Natural killer cell treated with Interleukin-12 subunit alpha and Interleukin-12 subunit beta and Interleukin-15 and Interleukin-18, amount 100 ng/mL, for 72 hours (primary cell): ENCODE measurements around the gene ANKRD65. TPM values are rescaled to one million over a fixed set of nuclear protein-coding genes. Genes with fewer than 3 reads are reported as not detected.
"Not testable (repeated sequence)": the region's sequence is repeated elsewhere in the genome, so short reads cannot be mapped to it uniquely, and the experiment has no call there.

Source experiments
- ATAC-seq, 2 donors: fragments of 150-1000 bp; cut with Tn5 transposase in 1 of 2; sonication (Bioruptor Pico), chemical (Tn5 transposase) in 1 of 2; 2 replicates each; pipeline ENCODE4 v1.10.0; 2021
- DNase-seq: peaks from one replicate; pipeline ENCODE4 v3.0.0; 2022; ENCODE audit warnings: low spot score
- H3K27ac Mint-ChIP-seq, 2 donors: 1 replicate in 1 of 2; 2 replicates in 1 of 2; pipeline ENCODE4 v1.8.0; 2022; ENCODE audit warnings: mixed read lengths in 2 of 2, mild to moderate bottlenecking in 1 of 2, moderate library complexity in 1 of 2
- H3K27me3 Mint-ChIP-seq, 2 donors: 1 replicate in 1 of 2; 2 replicates in 1 of 2; pipeline ENCODE4 v1.8.0; 2022; ENCODE audit warnings: mixed read lengths in 2 of 2
- H3K36me3 Mint-ChIP-seq: one replicate; pipeline ENCODE4 v1.8.0; 2022; ENCODE audit warnings: mixed read lengths
- H3K4me1 Mint-ChIP-seq, 2 donors: 1 replicate in 1 of 2; 2 replicates in 1 of 2; pipeline ENCODE4 v1.8.0; 2022; ENCODE audit warnings: low read depth in 2 of 2, mixed read lengths in 2 of 2, mild to moderate bottlenecking in 1 of 2
- H3K4me3 Mint-ChIP-seq: one replicate; pipeline ENCODE4 v1.8.0; 2022; ENCODE audit warnings: mixed read lengths
- H3K9me3 Mint-ChIP-seq: 2 replicates; pipeline ENCODE4 v1.8.0; 2022; ENCODE audit warnings: mixed read lengths
- total RNA-seq, 2 donors: library from RNA; stranded (reverse); gene quantifications; one replicate each; pipeline ENCODE4 v1.2.3, GENCODE V29; 2022

Gene ANKRD65
- total RNA-seq, 2 donors from 2014 or later = not detected

- Mint-ChIP-seq H3K27me3 (peaks cover 0 to 15% of the 10 kb centered on the region in 2 donors), H3K36me3 (no peaks in the 10 kb centered on the region), H3K9me3 (no peaks in the 10 kb centered on the region), H3K4me1 (peaks cover 0 to 4% of the 10 kb centered on the region in 2 donors), H3K4me3 (no peak overlapping the region), H3K27ac (no peak overlapping the region)
- ATAC-seq (no peak), DNase-seq (peak; percentile 47)
Observed at GRCh38 chr1:1430114-1430982, 9.3 kb upstream of the ANKRD65 start.

- no peaks in the 10 kb centered on the region for H3K9me3 Mint-ChIP-seq
- ATAC-seq (no peak), DNase-seq (peak; percentile 47)
- H3K4me1 Mint-ChIP-seq = peaks cover 0 to 4% of the 10 kb centered on the region in 2 donors
- no peaks in the 10 kb centered on the region for H3K36me3 Mint-ChIP-seq
- H3K27me3 Mint-ChIP-seq = peaks cover 0 to 12% of the 10 kb centered on the region in 2 donors
- no peak overlapping the region for H3K27ac Mint-ChIP-seq
- no peak overlapping the region for H3K4me3 Mint-ChIP-seq
Observed at GRCh38 chr1:1429671-1430073, 8.6 kb upstream of the ANKRD65 start.

- H3K4me1 Mint-ChIP-seq, H3K4me3 Mint-ChIP-seq, H3K9me3 Mint-ChIP-seq: not testable (repeated sequence)
Observed at GRCh38 chr1:1428967-1429366, 7.9 kb upstream of the ANKRD65 start.

GRCh38 chr1:1428174-1428573, 7.1 kb upstream of the ANKRD65 start:
- Mint-ChIP-seq H3K36me3 (no peaks in the 10 kb centered on the region), H3K4me3 (peak overlapping the region; percentile 5), H3K27me3 (peaks cover 0 to 13% of the 10 kb centered on the region in 2 donors), H3K4me1 (peaks cover 0 to 5% of the 10 kb centered on the region in 2 donors), H3K9me3 (no peaks in the 10 kb centered on the region), H3K27ac (peak overlapping the region in 1 of 2 donors; percentile 79)
- DNase-seq (peak; percentile 15), ATAC-seq (no peak)

More at GRCh38 chr1:1428967-1429366, 7.9 kb upstream of the ANKRD65 start:
- peak overlapping the region in 1 of 2 donors; percentile 79 for H3K27ac Mint-ChIP-seq
- H3K36me3 Mint-ChIP-seq, ATAC-seq: not testable (repeated sequence)
- DNase-seq = peak; percentile 8
- H3K27me3 Mint-ChIP-seq = peaks cover 0 to 12% of the 10 kb centered on the region in 2 donors

GRCh38 chr1:1427820-1428148, 6.7 kb upstream of the ANKRD65 start:
- Mint-ChIP-seq H3K9me3 (no peaks in the 10 kb centered on the region), H3K4me1 (peaks cover 0 to 6% of the 10 kb centered on the region in 2 donors), H3K4me3 (no peak overlapping the region), H3K36me3 (no peaks in the 10 kb centered on the region), H3K27ac (no peak overlapping the region), H3K27me3 (peaks cover 0 to 14% of the 10 kb centered on the region in 2 donors)
- ATAC-seq (no peak), DNase-seq (peak; percentile 37)

GRCh38 chr1:1427106-1427819, 6.2 kb upstream of the ANKRD65 start:
- Mint-ChIP-seq H3K27me3 (peaks cover 0 to 14% of the 10 kb centered on the region in 2 donors), H3K9me3 (no peaks in the 10 kb centered on the region), H3K4me3 (no peak overlapping the region), H3K27ac (no peak overlapping the region), H3K36me3 (no peaks in the 10 kb centered on the region), H3K4me1 (peaks cover 0 to 6% of the 10 kb centered on the region in 2 donors)
- ATAC-seq (peak; percentile 55 to 61), DNase-seq (peak; percentile 59)

GRCh38 chr1:1426496-1427105, 5.5 kb upstream of the ANKRD65 start:
- no peak overlapping the region for H3K27ac Mint-ChIP-seq
- H3K9me3 Mint-ChIP-seq = no peaks in the 10 kb centered on the region
- no peak for ATAC-seq
- peaks cover 0 to 6% of the 10 kb centered on the region in 2 donors for H3K4me1 Mint-ChIP-seq
- no peaks in the 10 kb centered on the region for H3K36me3 Mint-ChIP-seq
- DNase-seq = no peak
- H3K4me3 Mint-ChIP-seq = no peak overlapping the region
- H3K27me3 Mint-ChIP-seq = peaks cover 0 to 14% of the 10 kb centered on the region in 2 donors

- ATAC-seq (no peak), DNase-seq (peak; percentile 53)
- H3K4me1 Mint-ChIP-seq = peaks cover 0 to 6% of the 10 kb centered on the region in 2 donors
- H3K36me3 Mint-ChIP-seq = no peaks in the 10 kb centered on the region
- peaks cover 0 to 14% of the 10 kb centered on the region in 2 donors for H3K27me3 Mint-ChIP-seq
- no peak overlapping the region for H3K27ac Mint-ChIP-seq
- no peak overlapping the region for H3K4me3 Mint-ChIP-seq
- H3K9me3 Mint-ChIP-seq = no peaks in the 10 kb centered on the region
Observed at GRCh38 chr1:1425753-1426495, 4.8 kb upstream of the ANKRD65 start.

GRCh38 chr1:1425426-1425752, 4.3 kb upstream of the ANKRD65 start:
- Mint-ChIP-seq H3K36me3 (no peaks in the 10 kb centered on the region), H3K27me3 (peaks cover 0 to 14% of the 10 kb centered on the region in 2 donors), H3K9me3 (no peaks in the 10 kb centered on the region), H3K4me3 (no peak overlapping the region), H3K27ac (no peak overlapping the region), H3K4me1 (peaks cover 0 to 6% of the 10 kb centered on the region in 2 donors)
- DNase-seq (peak; percentile 47), ATAC-seq (no peak)

GRCh38 chr1:1424707-1425106, 3.6 kb upstream of the ANKRD65 start:
- ATAC-seq = no peak

GRCh38 chr1:1423245-1423597, 2.1 kb upstream of the ANKRD65 start:
- Mint-ChIP-seq H3K9me3 (no peaks in the 10 kb centered on the region), H3K4me3 (no peak overlapping the region), H3K36me3 (no peaks in the 10 kb centered on the region), H3K27me3 (peaks cover 0 to 6% of the 10 kb centered on the region in 2 donors), H3K27ac (no peak overlapping the region), H3K4me1 (peaks cover 0 to 2% of the 10 kb centered on the region in 2 donors)
- ATAC-seq (no peak), DNase-seq (no peak)

More at GRCh38 chr1:1424707-1425106, 3.6 kb upstream of the ANKRD65 start:
- H3K36me3 Mint-ChIP-seq = no peaks in the 10 kb centered on the region
- H3K4me3 Mint-ChIP-seq = no peak overlapping the region
- H3K27me3 Mint-ChIP-seq = peaks cover 0 to 10% of the 10 kb centered on the region in 2 donors
- H3K27ac Mint-ChIP-seq = no peak overlapping the region
- H3K4me1 Mint-ChIP-seq = peaks cover 0 to 6% of the 10 kb centered on the region in 2 donors
- no peaks in the 10 kb centered on the region for H3K9me3 Mint-ChIP-seq
- no peak for DNase-seq

- no peaks in the 10 kb centered on the region for H3K36me3 Mint-ChIP-seq
- H3K4me1 Mint-ChIP-seq = peaks cover 3 to 5% of the 10 kb centered on the region in 2 donors
- no peaks in the 10 kb centered on the region for H3K9me3 Mint-ChIP-seq
- H3K4me3 Mint-ChIP-seq = no peak overlapping the region
- no peak overlapping the region for H3K27ac Mint-ChIP-seq
- peaks cover 4 to 8% of the 10 kb centered on the region in 2 donors for H3K27me3 Mint-ChIP-seq
- ATAC-seq (no peak), DNase-seq (peak; percentile 59)
Observed at GRCh38 chr1:1422465-1423244, 1.6 kb upstream of the ANKRD65 start.
